ENCODE results near the gene CAPN12. TPM values are rescaled to one million over a fixed set of nuclear protein-coding genes. Genes with fewer than 3 reads are reported as not detected.

The CAPN12 gene
- total RNA-seq, 4 donors from 2014 or later: 5.8 to 56.8 (median 6.4) TPM

GRCh38 chr19:38684078-38684861, 60.0 kb downstream of the CAPN12 start:
- DNase-seq: peak in 2 of 3 donors; percentile 88 to 91
- H3K9me3 ChIP-seq: no peaks in the 10 kb centered on the region
- peak overlapping the region; percentile 55 to 98 (median 94) for H3K27ac ChIP-seq
- H3K4me1 ChIP-seq: peaks cover 7 to 83% (median 34%) of the 10 kb centered on the region in 4 donors
- H3K27me3 ChIP-seq: no peaks in the 10 kb centered on the region
- H3K36me3 ChIP-seq: no peaks in the 10 kb centered on the region
- peak overlapping the region in 1 of 4 donors; percentile 24 for H3K4me3 ChIP-seq
- peak in 1 of 2 donors; percentile 41 for TF ChIP-seq POLR2A (IDR thresholded peaks at IDR 0.05)
- TF ChIP-seq CTCF (IDR thresholded peaks at IDR 0.05): no peak

- H3K4me1 ChIP-seq: peaks cover 7 to 89% (median 36%) of the 10 kb centered on the region in 4 donors
- H3K4me3 ChIP-seq: peak overlapping the region in 1 of 4 donors; percentile 24
Measured at GRCh38 chr19:38683393-38684077, 60.7 kb downstream of the CAPN12 start.

GRCh38 chr19:38682872-38683392, 61.3 kb downstream of the CAPN12 start:
- TF ChIP-seq CTCF (IDR thresholded peaks at IDR 0.05): no peak
- no peak for TF ChIP-seq POLR2A (IDR thresholded peaks at IDR 0.05)
- no peaks in the 10 kb centered on the region for H3K27me3 ChIP-seq
- no peaks in the 10 kb centered on the region for H3K9me3 ChIP-seq
- no peak for DNase-seq
- peaks cover 8 to 89% (median 39%) of the 10 kb centered on the region in 4 donors for H3K4me1 ChIP-seq
- H3K27ac ChIP-seq: peak overlapping the region; percentile 55 to 98 (median 94)
- H3K4me3 ChIP-seq: no peak overlapping the region
- no peaks in the 10 kb centered on the region for H3K36me3 ChIP-seq

More at GRCh38 chr19:38683393-38684077, 60.7 kb downstream of the CAPN12 start:
- Histone ChIP-seq H3K36me3 (no peaks in the 10 kb centered on the region), H3K27ac (peak overlapping the region; percentile 55 to 98 (median 94)), H3K9me3 (no peaks in the 10 kb centered on the region), H3K27me3 (no peaks in the 10 kb centered on the region)
- peak in 1 of 2 donors; percentile 60 for TF ChIP-seq POLR2A (IDR thresholded peaks at IDR 0.05)
- no peak for TF ChIP-seq CTCF (IDR thresholded peaks at IDR 0.05)
- DNase-seq: peak; percentile 48 to 92 (median 91)

GRCh38 chr19:38682195-38682867, 61.9 kb downstream of the CAPN12 start:
- H3K9me3 ChIP-seq: no peaks in the 10 kb centered on the region
- TF ChIP-seq POLR2A (IDR thresholded peaks at IDR 0.05): no peak
- no peak for TF ChIP-seq CTCF (IDR thresholded peaks at IDR 0.05)
- H3K4me1 ChIP-seq: peaks cover 13 to 95% (median 40%) of the 10 kb centered on the region in 4 donors
- no peak overlapping the region for H3K4me3 ChIP-seq
- H3K36me3 ChIP-seq: no peaks in the 10 kb centered on the region
- H3K27me3 ChIP-seq: no peaks in the 10 kb centered on the region
- H3K27ac ChIP-seq: peak overlapping the region; percentile 55 to 98 (median 94)
- DNase-seq: no peak

Other genes with a start within 250 kb of the CAPN12 start
- gene MAP4K1, start 126.5 kb downstream of the CAPN12 start, total RNA-seq: 100 to 1,000 TPM in 1 of 4 donors, 10 to 100 TPM in 1, 1 to 10 TPM in 2; 7.0 to 116 (median 10.4) TPM
- 100 to 1,000 TPM; 314 to 442 (median 369) TPM for gene EIF3K, start 125.3 kb downstream of the CAPN12 start, total RNA-seq
- gene ACTN4, start 96.8 kb downstream of the CAPN12 start, total RNA-seq: 1,000 to 10,000 TPM in 1 of 4 donors, 100 to 1,000 TPM in 3; 360 to 1,049 (median 814) TPM
- not detected for gene LGALS7, start 29.0 kb upstream of the CAPN12 start, total RNA-seq
- not detected for gene LGALS7B, start 44.7 kb upstream of the CAPN12 start, total RNA-seq
- 1,000 to 10,000 TPM; 1,215 to 4,170 (median 2,579) TPM for gene LGALS4, start 68.5 kb upstream of the CAPN12 start, total RNA-seq
- gene ECH1, start 87.3 kb upstream of the CAPN12 start, total RNA-seq: 100 to 1,000 TPM; 138 to 276 (median 156) TPM
- gene HNRNPL, start 105.5 kb upstream of the CAPN12 start, total RNA-seq: 100 to 1,000 TPM; 149 to 229 (median 186) TPM
- 10 to 100 TPM in 1 of 4 donors, 1 to 10 TPM in 3; 4.6 to 22.3 (median 7.2) TPM for gene RINL, start 133.8 kb upstream of the CAPN12 start, total RNA-seq
- gene SIRT2, start 155.1 kb upstream of the CAPN12 start, total RNA-seq: 10 to 100 TPM; 40.4 to 90.9 (median 78.6) TPM
- 10 to 100 TPM; 12.4 to 27.7 (median 22.8) TPM for gene NFKBIB, start 155.5 kb upstream of the CAPN12 start, total RNA-seq
- 1 to 10 TPM in 2 of 4 donors, not detected in 2; 1.4 to 1.5 TPM for gene CCER2, start 167.7 kb upstream of the CAPN12 start, total RNA-seq
- 100 to 1,000 TPM in 1 of 4 donors, 10 to 100 TPM in 3; 18.2 to 134 (median 38.4) TPM for gene SARS2, start 186.3 kb upstream of the CAPN12 start, total RNA-seq
- 10 to 100 TPM; 29.8 to 56.1 (median 35.6) TPM for gene MRPS12, start 186.5 kb upstream of the CAPN12 start, total RNA-seq
- gene FBXO17, start 231.3 kb upstream of the CAPN12 start, total RNA-seq: 1 to 10 TPM; 1.4 to 5.4 (median 3.9) TPM